ENCODE data around the gene TCF7L2.

- TF ChIP-seq, protein P1, sequence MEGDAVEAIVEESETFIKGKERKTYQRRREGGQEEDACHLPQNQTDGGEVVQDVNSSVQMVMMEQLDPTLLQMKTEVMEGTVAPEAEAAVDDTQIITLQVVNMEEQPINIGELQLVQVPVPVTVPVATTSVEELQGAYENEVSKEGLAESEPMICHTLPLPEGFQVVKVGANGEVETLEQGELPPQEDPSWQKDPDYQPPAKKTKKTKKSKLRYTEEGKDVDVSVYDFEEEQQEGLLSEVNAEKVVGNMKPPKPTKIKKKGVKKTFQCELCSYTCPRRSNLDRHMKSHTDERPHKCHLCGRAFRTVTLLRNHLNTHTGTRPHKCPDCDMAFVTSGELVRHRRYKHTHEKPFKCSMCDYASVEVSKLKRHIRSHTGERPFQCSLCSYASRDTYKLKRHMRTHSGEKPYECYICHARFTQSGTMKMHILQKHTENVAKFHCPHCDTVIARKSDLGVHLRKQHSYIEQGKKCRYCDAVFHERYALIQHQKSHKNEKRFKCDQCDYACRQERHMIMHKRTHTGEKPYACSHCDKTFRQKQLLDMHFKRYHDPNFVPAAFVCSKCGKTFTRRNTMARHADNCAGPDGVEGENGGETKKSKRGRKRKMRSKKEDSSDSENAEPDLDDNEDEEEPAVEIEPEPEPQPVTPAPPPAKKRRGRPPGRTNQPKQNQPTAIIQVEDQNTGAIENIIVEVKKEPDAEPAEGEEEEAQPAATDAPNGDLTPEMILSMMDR (conservative IDR thresholded peaks at IDR 0.05 in 1 of 2, IDR thresholded peaks at IDR 0.05 in 1 of 2; ENCODE audit: extremely low read depth in 1 of 2, insufficient read depth in 1 of 2, low read depth in 1 of 2, low read length in 2 of 2): no peak
- TF ChIP-seq EZH2 (IDR thresholded peaks at IDR 0.05; ENCODE audit: borderline replicate concordance, low read length): no peak
Measured at GRCh38 chr10:113069595-113069994, 119.5 kb downstream of the TCF7L2 start.

All from mammary epithelial cell (primary cell).